D341Med (cell line): ENCODE results near the gene POLR3C.
"Not testable (repeated sequence)": the region's sequence is repeated elsewhere in the genome, so short reads cannot be mapped to it uniquely, and the experiment has no call there.

Source experiments
- DNase-seq: peaks from one replicate; pipeline ENCODE4 v3.0.0; 2012; ENCODE audit warnings: low spot score

The POLR3C gene, protein sequence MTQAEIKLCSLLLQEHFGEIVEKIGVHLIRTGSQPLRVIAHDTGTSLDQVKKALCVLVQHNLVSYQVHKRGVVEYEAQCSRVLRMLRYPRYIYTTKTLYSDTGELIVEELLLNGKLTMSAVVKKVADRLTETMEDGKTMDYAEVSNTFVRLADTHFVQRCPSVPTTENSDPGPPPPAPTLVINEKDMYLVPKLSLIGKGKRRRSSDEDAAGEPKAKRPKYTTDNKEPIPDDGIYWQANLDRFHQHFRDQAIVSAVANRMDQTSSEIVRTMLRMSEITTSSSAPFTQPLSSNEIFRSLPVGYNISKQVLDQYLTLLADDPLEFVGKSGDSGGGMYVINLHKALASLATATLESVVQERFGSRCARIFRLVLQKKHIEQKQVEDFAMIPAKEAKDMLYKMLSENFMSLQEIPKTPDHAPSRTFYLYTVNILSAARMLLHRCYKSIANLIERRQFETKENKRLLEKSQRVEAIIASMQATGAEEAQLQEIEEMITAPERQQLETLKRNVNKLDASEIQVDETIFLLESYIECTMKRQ

GRCh38 chr1:145823565-145824498, at the start of gene POLR3C, which contains the start of gene RNF115:
Gene POLR3C (plus strand): TSS chr1:145824200. CDS start chr1:145825777, 1,577 bp downstream.
Gene RNF115 (minus strand): TSS chr1:145824095. CDS start chr1:145823873, 222 bp downstream.
- peak; percentile 95 for DNase-seq

DNA sequence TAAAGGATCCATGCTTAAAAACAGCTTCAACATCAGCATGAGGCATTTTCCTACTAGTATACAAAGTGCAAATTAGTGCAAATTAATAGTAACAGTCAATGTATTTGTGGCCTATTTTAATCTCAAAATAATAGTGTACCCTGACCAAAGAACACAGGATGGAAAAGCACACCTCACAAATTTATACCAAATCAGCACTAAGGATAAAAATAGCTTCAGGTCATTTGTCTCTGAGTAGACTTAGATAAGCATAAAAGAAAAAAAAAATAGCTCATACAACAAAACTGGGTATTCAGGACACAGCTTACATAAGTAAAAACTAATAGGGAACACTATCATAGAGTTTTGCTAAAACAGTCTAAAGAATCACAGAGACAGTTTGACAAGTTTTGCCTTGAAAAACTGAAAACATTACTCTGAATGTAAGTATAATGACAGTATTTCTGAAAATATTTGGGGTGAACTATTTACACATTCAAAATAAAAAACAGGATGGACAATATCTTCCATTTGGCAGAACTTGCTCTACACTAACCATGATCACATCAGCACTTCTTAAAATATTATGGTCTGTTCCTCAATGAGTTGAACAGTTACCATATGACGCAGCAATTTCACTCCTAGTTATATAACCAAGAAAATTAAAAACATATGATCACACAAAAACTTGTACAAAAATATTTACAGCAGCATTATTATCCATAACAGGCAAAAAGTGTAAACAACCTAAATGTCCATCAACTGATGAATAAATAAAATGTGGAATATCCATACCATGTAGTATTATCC, 46.4 kb upstream of the POLR3C start:
- DNase-seq = no peak

DNA sequence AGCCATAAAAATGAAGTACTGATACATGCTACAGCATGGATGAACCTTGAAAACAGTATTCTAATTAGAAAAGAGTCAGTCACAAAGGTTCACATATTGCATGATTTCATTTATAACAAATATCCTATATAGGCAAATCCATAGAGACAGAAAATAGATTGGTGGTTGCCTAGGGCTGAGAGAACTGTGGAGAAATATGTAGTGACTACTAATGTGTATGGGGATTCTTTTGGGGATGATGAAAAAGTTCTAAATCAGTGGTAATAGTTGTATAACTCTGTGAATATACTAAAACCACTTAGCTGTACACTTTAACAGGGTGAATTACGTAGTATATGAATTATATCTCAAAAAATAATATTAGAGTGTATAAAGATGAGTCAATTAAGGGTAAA, 45.9 kb upstream of the POLR3C start:
- DNase-seq = no peak

DNA sequence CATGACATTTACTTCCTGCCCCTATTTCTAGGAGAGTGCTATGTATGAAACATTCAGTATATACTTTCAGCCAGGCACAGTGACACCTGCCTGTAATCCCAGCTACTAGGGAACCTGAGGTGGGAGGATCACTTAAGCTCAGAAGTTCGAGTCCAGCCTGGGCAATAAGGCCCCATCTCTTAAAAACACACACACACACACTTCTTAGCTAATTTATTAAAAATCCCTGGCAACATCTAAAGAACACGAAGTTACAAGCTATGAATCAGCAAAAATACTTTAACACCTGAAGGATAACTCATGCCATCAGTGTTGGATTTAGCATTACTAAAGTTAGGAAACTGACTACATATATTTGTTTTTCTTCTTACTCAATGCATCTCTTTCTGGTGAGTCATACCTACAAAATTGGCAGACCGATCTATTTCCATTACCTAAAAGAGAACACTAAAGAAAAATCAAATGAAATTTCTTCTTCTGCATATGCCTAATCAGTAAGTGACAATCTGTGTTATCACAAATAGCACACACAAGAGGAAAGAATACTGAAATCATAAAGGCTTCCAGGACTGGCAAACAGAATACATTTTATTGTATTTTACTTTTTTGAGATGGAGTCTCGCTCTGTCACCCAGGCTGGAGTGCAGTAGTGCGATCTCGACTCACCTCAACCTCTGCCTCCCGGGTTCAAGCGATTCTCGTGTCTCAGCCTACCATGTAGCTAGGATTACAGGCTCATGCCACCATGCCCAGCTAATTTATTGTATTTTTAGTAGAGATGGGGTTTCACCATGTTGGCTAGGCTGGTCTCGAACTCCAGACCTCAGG, 41.5 kb upstream of the POLR3C start:
- DNase-seq = no peak

GRCh38 chr1:145784409-145784808, 39.6 kb upstream of the POLR3C start:
- DNase-seq = no peak

- no peak for DNase-seq
These were observed 38.5 kb upstream of the POLR3C start for GRCh38 chr1:145785547-145785946.

- DNase-seq = no peak
These were observed 37.7 kb upstream of the POLR3C start for GRCh38 chr1:145786271-145786670.

DNA sequence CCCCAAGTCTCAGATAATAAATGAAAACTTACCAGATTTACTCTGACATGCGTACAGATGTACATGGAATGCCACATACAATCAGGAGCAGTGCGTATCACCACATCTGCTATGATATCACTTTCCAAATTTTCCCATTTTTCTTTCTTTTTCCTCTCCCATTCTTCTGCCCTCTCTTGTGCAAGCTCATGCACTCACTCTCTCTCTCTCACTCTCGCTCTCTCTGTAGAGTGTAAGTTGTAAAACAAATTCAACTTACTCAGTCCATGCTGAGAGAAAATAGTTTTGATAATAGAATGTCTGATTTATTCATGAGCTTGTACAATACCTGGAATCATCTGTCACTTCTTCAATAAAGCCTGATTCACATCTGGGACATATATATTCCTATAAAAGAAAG, 35.4 kb upstream of the POLR3C start:
- DNase-seq = no peak

DNA sequence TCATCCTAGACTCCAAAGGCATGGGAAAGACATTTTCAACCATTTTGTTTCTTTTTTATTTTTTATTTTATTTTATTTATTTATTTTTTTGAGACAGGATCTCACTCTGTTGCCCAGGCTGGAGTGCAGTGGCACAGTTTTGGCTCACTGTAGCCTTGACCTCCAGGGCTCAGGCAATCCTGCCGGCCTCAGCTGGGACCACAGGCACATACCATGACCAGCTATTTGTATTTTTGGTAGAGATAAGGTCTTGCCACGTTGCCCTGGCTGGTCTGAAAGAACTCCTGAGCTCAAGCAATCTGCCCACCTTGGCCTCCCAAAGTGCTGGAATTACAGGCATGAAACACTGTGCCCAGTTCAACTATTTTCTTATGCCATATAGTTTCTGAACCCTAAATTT, 32.1 kb upstream of the POLR3C start:
- not testable (repeated sequence) for DNase-seq

DNA sequence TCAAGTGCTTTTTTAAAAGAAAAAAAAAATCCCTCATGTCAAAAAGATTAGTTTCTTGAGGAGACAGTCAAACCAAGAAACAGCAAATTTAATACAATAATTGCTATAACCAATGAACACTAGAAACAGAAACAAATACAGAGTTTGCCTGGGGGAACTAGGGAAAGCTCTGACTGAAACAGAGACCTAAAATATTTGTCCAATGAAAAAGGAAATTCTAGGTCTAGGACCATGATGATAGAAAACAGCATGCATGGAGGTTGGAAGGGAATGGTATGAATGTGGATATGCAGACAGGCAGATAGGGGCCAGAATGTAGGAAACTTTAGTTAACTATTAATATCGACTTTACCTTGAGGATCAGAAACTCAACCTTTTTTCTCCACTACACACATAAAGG, 31.5 kb upstream of the POLR3C start:
- no peak for DNase-seq

- DNase-seq = no peak
These were observed 28.6 kb upstream of the POLR3C start for GRCh38 chr1:145795257-145795881.

GRCh38 chr1:145796753-145797152, 27.2 kb upstream of the POLR3C start:
- DNase-seq = no peak

DNA sequence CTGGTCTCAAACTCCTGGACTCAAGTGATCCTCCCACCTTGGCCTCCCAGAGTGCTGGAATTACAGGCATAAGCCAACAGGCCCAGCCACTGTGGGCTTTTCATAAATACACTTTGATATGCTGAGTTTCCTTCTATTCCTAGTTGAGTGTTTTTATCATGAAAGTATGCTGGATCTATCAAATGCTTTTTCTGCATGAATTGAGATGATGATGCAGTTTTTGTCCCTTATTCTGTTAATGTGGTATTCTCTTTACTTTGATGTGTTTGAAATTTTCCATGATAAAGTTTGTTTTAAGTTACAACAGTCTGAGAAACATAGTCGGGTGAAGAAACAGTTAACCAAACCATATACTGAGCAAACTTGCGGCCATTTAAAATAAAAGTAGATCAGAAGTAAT, 24.2 kb upstream of the POLR3C start:
- no peak for DNase-seq

- no peak for DNase-seq
These were observed 19.6 kb upstream of the POLR3C start for GRCh38 chr1:145804235-145805045.

DNA sequence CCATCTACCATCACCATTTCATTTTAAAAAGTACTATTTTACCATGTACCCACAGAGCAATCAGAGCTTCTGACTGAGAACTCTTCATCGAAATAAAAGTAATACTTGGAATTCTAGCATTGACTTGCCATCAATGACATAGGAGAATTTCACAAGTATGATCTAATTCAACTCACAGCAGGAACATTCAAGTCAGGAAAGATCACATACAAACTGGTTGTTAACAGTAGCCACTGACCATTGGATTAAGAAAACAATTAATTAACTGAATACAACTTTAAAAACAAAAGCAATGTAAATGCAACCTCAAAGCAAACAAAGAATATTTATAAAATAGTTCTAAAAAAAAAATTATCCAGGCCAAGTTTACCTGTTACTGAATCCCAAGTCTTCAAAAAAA, 18.9 kb upstream of the POLR3C start:
- DNase-seq = no peak

GRCh38 chr1:145806408-145806807, 17.6 kb upstream of the POLR3C start:
- DNase-seq = no peak

DNA sequence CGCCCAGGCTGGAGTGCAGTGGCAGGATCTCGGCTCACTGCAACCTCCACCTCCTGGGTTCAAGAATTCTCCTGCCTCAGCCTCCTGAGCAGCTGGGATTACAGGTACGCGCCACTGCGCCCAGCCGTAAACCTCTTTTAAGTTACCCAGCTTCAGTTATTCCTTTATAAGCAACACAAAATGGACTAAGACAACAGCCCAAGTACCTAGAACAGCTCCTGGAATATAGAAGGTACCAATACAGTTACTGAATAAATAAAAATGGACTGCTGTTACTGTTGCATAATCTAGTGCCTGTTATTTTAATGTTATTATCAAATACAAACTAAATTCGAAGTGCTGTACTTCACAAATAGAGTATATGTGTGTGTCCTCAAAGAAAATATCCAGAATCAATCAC, 17.2 kb upstream of the POLR3C start:
- no peak for DNase-seq

GRCh38 chr1:145812977-145813810, 10.8 kb upstream of the POLR3C start:
- not testable (repeated sequence) for DNase-seq

DNA sequence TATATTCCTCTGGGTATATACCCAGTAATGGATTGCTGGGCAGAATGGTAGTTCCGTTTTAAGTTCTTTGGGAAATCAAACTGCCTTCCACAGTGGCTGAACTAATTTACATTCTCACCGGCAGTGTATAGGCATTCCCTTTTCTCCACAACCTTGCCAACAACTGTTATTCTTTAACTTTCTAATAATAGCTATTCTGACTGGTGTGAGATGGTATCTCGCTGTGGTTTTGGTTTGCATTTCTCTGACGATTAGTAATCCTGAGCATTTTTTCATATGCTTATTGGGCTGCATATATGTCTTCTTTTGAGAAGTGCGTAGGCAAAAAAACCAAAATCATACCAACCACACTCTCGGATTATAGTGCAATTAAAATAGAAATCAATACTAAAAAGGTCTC, 5.9 kb upstream of the POLR3C start:
- DNase-seq = not testable (repeated sequence)
